Skin of body (tissue), 2 donors: ENCODE measurements around the gene PDZRN3. TPM values are rescaled to one million over a fixed set of nuclear protein-coding genes. Genes with fewer than 3 reads are reported as not detected.

Source experiments
- DNase-seq: peaks from one replicate; lab custom pipeline; 2025; lab: John Stamatoyannopoulos, UW
- total RNA-seq: library from RNA; depleted of rRNA; stranded (reverse); fragments of >200 nt; gene quantifications from one replicate; pipeline ENCODE4 v1.2.3, GENCODE V29; 2014

Gene PDZRN3
- total RNA-seq, 1 donor from 2014 or later, result 66.5 TPM

DNA sequence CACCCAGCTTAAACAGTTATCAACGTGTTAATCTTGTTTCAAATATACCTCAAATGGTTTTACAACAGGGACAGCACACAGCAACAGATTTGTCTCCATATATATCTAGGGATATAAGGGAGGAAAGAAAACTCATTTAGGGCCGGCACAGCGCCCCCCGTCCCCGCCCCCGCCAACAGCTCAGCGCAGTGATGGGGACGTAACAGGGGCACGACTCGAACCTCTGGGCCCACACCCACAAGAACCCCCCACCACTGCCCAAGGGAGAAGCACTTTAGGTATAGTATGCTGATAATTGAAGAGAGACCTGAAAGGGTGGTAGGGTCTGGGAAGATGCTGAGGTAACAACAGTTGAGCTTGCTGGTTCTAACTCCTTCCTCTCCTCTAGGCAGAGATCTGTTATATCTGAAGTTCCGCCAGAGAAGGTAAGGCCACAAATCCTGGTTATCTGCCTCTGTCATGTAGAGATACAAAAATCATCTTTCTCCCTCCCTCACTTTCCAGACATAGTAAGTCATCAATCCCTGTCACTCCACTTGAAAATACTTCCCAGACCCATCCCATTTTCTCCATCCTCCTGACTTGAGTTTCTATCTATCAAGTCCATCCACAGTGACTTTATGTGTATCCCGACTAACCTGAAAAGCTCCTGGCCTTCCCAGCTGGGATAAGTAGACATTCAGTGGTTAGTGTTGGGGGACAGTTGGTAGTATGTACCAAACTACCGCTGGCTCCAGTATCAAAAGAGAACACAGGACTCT, 126.9 kb downstream of the PDZRN3 start:
- DNase-seq, result no peak

GRCh38 chr3:73493543-73494308, 131.0 kb downstream of the PDZRN3 start:
- DNase-seq, result no peak

DNA sequence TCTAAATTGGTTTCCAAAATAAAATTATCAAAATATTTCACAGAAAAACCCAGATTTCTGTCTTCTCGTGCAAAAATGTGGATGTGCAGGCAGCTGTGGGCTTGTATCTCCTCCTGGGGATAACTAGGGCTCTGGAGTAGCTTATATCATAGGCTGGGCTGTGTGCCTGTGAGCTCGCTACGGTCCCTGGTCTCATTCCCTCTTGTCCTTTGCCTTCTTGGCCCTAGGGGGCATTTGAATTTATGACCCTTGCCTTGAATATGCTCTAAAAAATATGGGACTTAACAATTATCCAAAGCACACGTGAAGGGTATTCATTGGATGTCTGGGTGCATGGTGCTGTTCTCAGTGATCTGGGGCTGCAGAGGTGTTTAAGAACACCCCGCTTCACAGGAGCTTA, 132.6 kb downstream of the PDZRN3 start:
- DNase-seq, result no peak

- no peak for DNase-seq
Measured at GRCh38 chr3:73491287-73491662, 133.5 kb downstream of the PDZRN3 start.

DNA sequence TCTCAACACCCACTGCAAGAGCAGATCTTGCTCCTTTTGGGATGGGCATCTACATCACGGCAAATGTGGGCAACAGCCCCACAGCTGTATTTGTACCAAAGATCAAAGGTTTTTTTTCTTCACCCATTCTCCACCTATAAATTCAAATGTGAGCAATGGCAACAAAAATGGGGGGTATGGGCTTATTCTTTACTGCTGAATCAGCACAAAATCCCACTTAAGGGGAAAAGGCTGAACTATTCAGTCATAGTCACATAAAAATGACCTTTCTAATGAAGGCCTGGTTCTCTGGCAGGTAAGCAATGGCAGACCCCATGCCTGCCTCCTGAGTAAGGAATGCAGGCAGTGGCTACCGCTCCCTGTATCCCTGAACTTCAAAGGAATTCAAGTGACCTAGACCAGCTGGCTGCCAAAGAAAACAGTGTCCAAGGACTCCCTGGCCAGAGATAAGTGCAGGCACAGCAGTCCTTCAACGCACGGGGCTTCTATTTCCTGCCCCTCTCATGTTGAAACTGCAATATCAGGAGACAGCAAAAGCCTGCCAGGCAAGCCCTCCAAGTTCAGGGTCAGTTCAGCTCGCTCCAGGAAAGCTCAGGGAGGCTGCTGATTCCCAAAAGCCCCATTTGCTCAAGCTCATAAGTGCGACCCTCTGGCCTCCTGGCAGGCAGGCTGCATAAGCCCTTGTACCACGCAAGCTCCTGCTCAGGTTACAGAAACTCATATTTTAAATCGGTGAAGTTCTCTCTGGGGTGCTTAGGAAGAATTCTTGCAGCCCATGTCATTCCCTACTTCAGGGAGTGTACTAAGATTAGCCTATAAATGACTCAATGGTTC, 134.1 kb downstream of the PDZRN3 start:
- DNase-seq, result no peak

- no peak for DNase-seq
Measured at GRCh38 chr3:73485877-73486330, 138.8 kb downstream of the PDZRN3 start.

GRCh38 chr3:73484656-73485248, 140.0 kb downstream of the PDZRN3 start:
- DNase-seq, result no peak

- DNase-seq, result peak; percentile 33
Measured at GRCh38 chr3:73481888-73482287, 142.9 kb downstream of the PDZRN3 start.

- DNase-seq, result no peak
Measured at GRCh38 chr3:73480187-73480672, 144.5 kb downstream of the PDZRN3 start.

DNA sequence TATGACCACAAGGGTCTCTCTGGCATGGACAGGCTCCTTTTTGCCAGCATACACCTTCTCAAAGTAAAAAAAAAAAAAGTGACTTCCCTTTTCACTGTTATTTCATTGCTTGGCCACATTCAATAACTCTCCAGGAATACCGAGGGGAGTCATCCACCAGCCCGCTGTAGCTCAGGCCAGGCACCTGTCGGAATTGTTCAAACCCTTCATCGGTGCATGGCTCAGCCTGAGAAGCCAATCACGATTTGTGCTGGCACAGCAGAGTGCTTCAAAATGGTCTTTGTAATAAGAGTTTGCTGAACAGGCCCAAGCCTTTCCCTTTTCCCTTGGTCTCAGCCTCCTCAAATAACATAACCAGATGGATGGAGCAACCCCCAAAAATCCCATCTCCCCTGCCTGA, 145.4 kb downstream of the PDZRN3 start:
- DNase-seq, result no peak

GRCh38 chr3:73478858-73479257, 145.9 kb downstream of the PDZRN3 start:
- peak; percentile 10 for DNase-seq

DNA sequence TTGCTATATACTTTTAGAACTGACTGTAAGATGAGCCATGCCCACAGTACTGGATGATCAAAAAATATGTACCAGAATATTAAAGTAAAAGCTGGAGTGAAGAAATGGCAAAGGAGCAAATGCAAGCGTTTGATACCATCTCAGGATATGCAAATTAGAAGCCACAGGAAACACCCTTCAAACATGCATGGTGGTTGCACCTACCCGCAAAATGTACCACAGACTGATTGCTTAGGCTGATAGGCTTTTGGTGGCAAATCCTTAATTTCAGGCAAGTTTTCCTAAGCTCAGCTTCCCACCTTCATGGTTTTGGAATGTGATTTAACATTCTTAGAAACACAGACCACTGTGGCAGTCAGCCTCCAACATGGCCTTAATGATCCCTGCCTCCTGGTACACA, 149.0 kb downstream of the PDZRN3 start:
- DNase-seq, result no peak

GRCh38 chr3:73475175-73475574, 149.6 kb downstream of the PDZRN3 start:
- DNase-seq, result no peak

- no peak for DNase-seq
Measured at GRCh38 chr3:73474619-73475018, 150.1 kb downstream of the PDZRN3 start.

GRCh38 chr3:73473898-73474416, 150.8 kb downstream of the PDZRN3 start:
- DNase-seq, result no peak

GRCh38 chr3:73473181-73473897, 151.4 kb downstream of the PDZRN3 start:
- no peak for DNase-seq

DNA sequence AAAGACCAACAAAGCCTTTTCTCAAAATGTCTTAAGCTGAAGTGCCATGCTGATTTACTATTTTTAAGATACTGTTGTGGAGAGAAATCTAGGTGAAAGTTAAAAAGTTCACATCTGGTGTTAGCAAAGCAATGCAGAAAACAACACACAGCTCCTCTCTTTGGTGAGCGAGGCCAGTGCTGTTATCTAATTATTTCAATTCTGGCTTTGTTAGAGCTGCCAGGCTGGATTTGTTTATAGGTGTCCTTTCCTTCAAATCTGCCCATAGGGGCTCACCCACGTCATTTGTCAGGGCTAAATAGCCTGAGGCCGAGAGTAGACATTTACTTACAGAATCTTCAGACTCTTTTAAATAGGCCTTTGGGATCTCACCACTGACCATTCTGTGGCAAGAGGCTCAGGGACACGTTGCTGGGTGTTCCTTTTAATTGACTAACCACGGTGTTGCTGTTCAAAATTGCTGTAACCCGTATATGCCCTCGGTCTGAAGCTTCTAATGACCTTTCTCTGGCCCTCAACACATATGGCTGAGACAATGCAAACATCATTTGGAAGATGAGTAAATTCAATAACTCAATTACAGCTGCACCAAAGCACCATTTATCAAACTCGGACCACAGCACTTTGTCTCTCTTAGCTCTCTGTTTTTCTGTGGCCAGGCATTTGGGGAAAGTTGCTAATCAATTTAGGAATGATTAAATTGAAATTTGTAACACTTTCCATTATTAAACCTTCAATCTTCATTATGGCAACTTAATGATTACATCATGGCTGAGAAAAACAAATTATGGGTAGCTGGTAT, 152.6 kb downstream of the PDZRN3 start:
- no peak for DNase-seq

DNA sequence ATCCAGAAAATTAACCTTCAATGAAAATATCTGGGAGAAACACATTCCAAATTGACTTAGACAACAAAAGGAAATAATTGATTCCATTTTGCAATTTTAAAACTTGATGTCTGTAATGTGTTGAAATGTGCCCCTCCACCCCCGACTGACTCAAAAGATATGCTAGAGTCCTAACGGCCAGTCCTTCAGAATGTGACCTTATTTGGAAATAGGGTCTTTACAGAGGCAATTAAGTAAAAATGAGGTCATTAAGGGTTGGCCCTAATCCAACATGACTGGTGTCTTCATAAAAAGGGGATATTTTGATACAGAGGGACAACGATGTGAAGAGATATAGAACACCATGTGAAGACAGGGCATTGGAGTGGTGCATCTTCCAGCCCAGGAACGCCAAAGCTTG, 153.9 kb downstream of the PDZRN3 start:
- no peak for DNase-seq

DNA sequence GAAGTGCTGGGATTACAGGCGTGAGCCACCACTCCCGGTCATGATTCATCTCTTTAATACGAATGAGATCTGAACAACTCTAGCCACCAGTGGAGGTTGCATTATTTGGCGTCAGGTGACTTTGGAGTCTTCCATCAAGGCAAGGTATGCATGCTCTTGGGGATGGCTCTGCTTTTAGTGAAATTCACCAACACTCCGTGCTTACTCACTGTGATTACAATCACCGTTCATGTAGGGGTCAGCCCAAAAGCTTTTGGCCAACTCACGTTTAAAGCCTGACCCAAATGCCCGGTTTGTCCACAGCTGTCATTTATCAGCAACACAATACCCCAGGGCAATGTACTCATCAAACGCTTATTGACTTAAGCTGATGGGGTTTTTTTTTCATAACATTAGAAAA, 155.4 kb downstream of the PDZRN3 start:
- DNase-seq, result no peak

- DNase-seq, result no peak
Measured at GRCh38 chr3:73467211-73467610, 157.5 kb downstream of the PDZRN3 start.
